GM19351 (cell line): ENCODE data around the gene MYO6.
"Not testable (repeated sequence)": the region's sequence is repeated elsewhere in the genome, so short reads cannot be mapped to it uniquely, and the experiment has no call there.

ENCODE experiments used
- ATAC-seq: cut with Tn5 transposase; IDR thresholded peaks from one replicate; pipeline ENCODE4 v1.9.1; 2021; ENCODE audit warnings: mild to moderate bottlenecking, moderate library complexity; ENCODE audit not compliant: unreplicated experiment

Gene MYO6

GRCh38 chr6:75880305-75880704, 131.3 kb downstream of the MYO6 start:
- ATAC-seq, result no peak

GRCh38 chr6:75882734-75883133, 133.7 kb downstream of the MYO6 start:
- no peak for ATAC-seq

- no peak for ATAC-seq
Measured at GRCh38 chr6:75884822-75885221, 135.8 kb downstream of the MYO6 start.

- ATAC-seq, result no peak
Measured at GRCh38 chr6:75892384-75892783, 143.3 kb downstream of the MYO6 start.

GRCh38 chr6:75893058-75893775, 144.2 kb downstream of the MYO6 start:
- ATAC-seq, result peak; percentile 88

GRCh38 chr6:75893776-75894152, 144.7 kb downstream of the MYO6 start:
- peak; percentile 15 for ATAC-seq

- no peak for ATAC-seq
Measured at GRCh38 chr6:75896526-75896925, 147.5 kb downstream of the MYO6 start.

GRCh38 chr6:75900216-75900615, 151.2 kb downstream of the MYO6 start:
- ATAC-seq, result not testable (repeated sequence)

GRCh38 chr6:75905129-75905528, 156.1 kb downstream of the MYO6 start:
- ATAC-seq, result not testable (repeated sequence)

GRCh38 chr6:75906871-75907270, 157.8 kb downstream of the MYO6 start:
- ATAC-seq, result no peak

GRCh38 chr6:75907444-75907843, 158.4 kb downstream of the MYO6 start:
- ATAC-seq, result no peak

- no peak for ATAC-seq
Measured at GRCh38 chr6:75913040-75913439, 164.0 kb downstream of the MYO6 start.

- ATAC-seq, result no peak
Measured at GRCh38 chr6:75922226-75922625, 173.2 kb downstream of the MYO6 start.

- ATAC-seq, result peak; percentile 75
Measured at GRCh38 chr6:75926293-75927168, 177.5 kb downstream of the MYO6 start.

- no peak for ATAC-seq
Measured at GRCh38 chr6:75931011-75931680, 182.1 kb downstream of the MYO6 start.

- ATAC-seq, result no peak
Measured at GRCh38 chr6:75932067-75932466, 183.0 kb downstream of the MYO6 start.

- no peak for ATAC-seq
Measured at GRCh38 chr6:75933387-75933975, 184.4 kb downstream of the MYO6 start.

GRCh38 chr6:75934643-75935472, 185.8 kb downstream of the MYO6 start:
- ATAC-seq, result peak; percentile 86

GRCh38 chr6:75935473-75935793, 186.4 kb downstream of the MYO6 start:
- ATAC-seq, result peak; percentile 6

- ATAC-seq, result no peak
Measured at GRCh38 chr6:75936682-75937081, 187.6 kb downstream of the MYO6 start.
